GM11168 (cell line): ENCODE results near the gene SRGAP3.

ENCODE experiments used
- in situ Hi-C: fragments of 300-500 bp; cut with MboI; formaldehyde crosslinking; loops from one replicate; pipeline ENCODE4 v1.12.0; 2022; ENCODE audit warnings: low sequenced_read_pairs; ENCODE audit not compliant: unreplicated experiment

SRGAP3 gene

GRCh38 chr3:9205345-9206143, 43.9 kb downstream of the SRGAP3 start:
- in situ Hi-C loops, result no loop called here

GRCh38 chr3:9204253-9204992, 45.0 kb downstream of the SRGAP3 start:
- in situ Hi-C loops, result no loop called here

- in situ Hi-C loops, result no loop called here
These were observed 46.1 kb downstream of the SRGAP3 start for GRCh38 chr3:9203317-9203716.

GRCh38 chr3:9202546-9202945, 46.9 kb downstream of the SRGAP3 start:
- in situ Hi-C loops, result no loop called here

GRCh38 chr3:9201955-9202354, 47.5 kb downstream of the SRGAP3 start:
- in situ Hi-C loops, result no loop called here

GRCh38 chr3:9201266-9201665, 48.2 kb downstream of the SRGAP3 start:
- in situ Hi-C loops, result no loop called here

GRCh38 chr3:9199775-9200174, 49.7 kb downstream of the SRGAP3 start:
- in situ Hi-C loops, result no loop called here

- in situ Hi-C loops, result no loop called here
These were observed 50.5 kb downstream of the SRGAP3 start for GRCh38 chr3:9198899-9199335.

GRCh38 chr3:9198261-9198660, 51.2 kb downstream of the SRGAP3 start:
- in situ Hi-C loops, result no loop called here

- in situ Hi-C loops, result no loop called here
These were observed 53.4 kb downstream of the SRGAP3 start for GRCh38 chr3:9196020-9196419.

- in situ Hi-C loops, result no loop called here
These were observed 54.1 kb downstream of the SRGAP3 start for GRCh38 chr3:9195390-9195789.

GRCh38 chr3:9194509-9195184, 54.8 kb downstream of the SRGAP3 start:
- in situ Hi-C loops, result no loop called here

GRCh38 chr3:9193633-9194195, 55.7 kb downstream of the SRGAP3 start:
- in situ Hi-C loops, result no loop called here

- in situ Hi-C loops, result no loop called here
These were observed 56.2 kb downstream of the SRGAP3 start for GRCh38 chr3:9193211-9193610.

GRCh38 chr3:9192248-9193025, 57.0 kb downstream of the SRGAP3 start:
- in situ Hi-C loops, result no loop called here

- in situ Hi-C loops, result no loop called here
These were observed 59.2 kb downstream of the SRGAP3 start for GRCh38 chr3:9190276-9190675.

GRCh38 chr3:9188583-9188982, 60.9 kb downstream of the SRGAP3 start:
- in situ Hi-C loops, result no loop called here

- in situ Hi-C loops, result no loop called here
These were observed 63.7 kb downstream of the SRGAP3 start for GRCh38 chr3:9185701-9186100.

- in situ Hi-C loops, result no loop called here
These were observed 64.4 kb downstream of the SRGAP3 start for GRCh38 chr3:9185046-9185445.

GRCh38 chr3:9184461-9184835, 65.0 kb downstream of the SRGAP3 start:
- in situ Hi-C loops, result no loop called here
